ENCODE data around the gene RNF215.

RNF215 gene

DNA sequence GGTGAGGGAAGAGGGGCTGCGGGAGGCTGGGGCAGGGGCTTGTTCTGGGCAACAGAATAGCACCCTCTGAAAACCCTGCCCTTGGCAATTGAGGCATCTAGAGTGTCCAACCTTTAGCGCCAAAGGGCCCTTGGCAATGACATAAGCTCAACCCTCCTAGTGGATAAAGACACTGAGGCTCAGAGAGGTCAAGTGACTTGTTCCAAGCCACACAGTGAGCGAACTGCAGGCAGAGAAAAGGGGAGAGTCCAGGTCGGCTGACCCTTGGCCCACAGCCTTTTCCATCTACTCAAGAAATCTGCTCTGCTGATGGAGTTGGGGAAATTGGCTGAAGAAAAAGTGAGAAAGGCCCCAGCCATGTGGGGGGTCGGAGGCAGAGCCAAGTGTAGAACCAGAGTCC, 12.5 kb upstream of the RNF215 start:
- no peaks in the 10 kb centered on the region for H3K27me3 ChIP-seq (ENCODE audit: control insufficient read depth, insufficient read depth, low read length)
- H3K36me3 ChIP-seq (ENCODE audit: control insufficient read depth, insufficient read depth, low read length), result no peaks in the 10 kb centered on the region
- H3K4me3 ChIP-seq (ENCODE audit: low read length), result no peak overlapping the region
- H3K27ac ChIP-seq (ENCODE audit: low read depth, low read length), result no peak overlapping the region
- H3K4me1 ChIP-seq (ENCODE audit: control insufficient read depth, insufficient read depth, low read length), result peaks cover 3% of the 10 kb centered on the region
- H3K9ac ChIP-seq (ENCODE audit: low read length), result no peak overlapping the region

DNA sequence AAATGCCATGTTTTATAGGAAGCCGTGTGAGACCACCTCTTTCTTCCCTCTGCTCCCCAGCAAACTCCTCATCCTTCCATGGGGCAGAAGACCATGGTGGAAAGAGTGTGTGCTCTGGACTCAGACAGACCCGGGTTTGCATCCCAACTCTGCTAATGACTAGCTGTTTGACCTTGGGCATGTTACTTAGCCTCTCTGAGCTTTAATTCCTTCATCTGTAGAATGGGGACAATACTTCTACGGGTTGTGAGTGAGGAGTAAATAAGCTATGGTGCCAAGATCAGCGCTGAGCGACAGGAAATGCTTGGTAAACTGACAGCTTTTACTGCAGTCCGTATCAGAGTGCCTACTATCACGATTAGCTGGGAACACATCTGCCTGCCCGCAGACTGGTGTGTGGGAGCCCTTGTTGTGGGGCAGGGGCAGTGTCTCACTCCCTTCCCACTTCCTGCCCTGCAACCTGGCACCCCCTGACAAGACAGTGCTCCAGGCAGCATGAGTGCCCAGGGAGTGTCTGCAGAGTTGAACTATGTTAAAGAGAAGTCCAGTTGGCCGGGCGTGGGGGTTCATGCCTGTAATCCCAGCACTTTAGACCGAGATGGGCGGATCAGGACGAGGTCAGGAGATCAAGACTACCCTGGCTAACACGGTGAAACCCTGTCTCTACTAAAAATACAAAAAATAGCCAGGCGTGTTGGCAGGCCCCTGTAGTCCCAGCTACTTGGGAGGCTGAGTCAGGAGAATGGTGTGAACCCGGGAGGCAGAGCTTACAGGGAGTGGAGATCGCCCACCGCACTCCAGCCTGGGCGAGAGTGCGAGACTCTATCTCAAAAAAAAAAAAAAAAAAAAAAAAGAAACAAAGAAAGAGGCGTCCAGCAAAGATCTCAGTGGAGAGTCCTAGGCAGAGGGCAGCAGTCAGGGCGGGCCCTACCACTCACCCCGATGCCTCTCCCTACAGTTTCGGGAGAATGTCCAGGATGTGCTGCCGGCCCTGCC, 11.8 kb upstream of the RNF215 start:
- Histone ChIP-seq H3K27ac (ENCODE audit: low read depth, low read length) (no peak overlapping the region), H3K27me3 (ENCODE audit: control insufficient read depth, insufficient read depth, low read length) (no peaks in the 10 kb centered on the region), H3K4me1 (ENCODE audit: control insufficient read depth, insufficient read depth, low read length) (peaks cover 3% of the 10 kb centered on the region), H3K9ac (ENCODE audit: low read length) (no peak overlapping the region), H3K4me3 (ENCODE audit: low read length) (no peak overlapping the region), H3K36me3 (ENCODE audit: control insufficient read depth, insufficient read depth, low read length) (no peaks in the 10 kb centered on the region)

DNA sequence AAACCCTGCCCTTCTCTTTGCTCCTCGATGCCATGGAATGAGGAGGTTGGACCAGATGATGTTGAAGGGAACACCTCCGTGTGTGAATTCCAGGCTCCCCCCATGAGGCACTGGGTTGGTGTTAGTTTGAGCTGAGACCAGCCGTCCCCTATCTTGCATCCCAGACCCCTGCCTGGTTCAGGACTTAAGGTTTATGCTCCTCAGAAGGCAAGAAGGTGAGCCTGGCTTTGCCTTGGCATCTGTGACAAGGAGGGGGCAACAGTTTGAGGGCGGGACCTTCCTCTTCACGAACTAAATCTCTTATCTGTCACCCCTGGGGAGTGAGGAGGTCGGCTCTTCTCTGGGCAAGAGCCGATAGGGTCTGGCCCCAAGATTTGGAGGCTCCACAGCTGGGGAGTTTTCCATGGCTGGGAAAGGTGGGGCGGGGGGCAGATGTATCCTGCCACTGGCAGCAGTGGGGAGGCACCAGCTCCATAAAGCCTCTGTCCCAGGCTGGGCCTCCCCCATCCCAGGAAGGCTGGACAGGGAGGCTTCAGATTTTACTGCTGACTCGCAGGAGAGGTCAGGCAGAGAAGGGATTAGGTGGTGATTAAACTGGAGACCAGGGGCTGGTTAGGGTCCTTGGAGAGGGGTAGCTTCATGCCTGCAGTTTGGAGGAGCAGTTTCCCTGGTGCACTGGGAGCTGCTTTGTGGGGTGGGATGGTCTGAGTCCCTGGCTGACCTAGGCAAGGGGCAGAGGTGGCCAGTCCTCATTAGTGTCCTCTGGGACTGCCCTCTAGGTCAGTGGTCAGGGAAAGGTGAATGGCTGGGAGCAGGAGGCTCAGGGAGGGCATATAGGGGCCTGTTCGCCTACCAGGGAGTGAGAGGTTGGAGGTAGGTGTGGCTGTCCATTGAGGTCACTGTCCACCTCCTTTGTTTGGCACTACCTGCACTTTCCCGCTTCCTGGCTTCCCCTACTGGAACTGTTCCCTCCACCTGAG, 10.7 kb upstream of the RNF215 start:
- Histone ChIP-seq H3K27me3 (ENCODE audit: control insufficient read depth, insufficient read depth, low read length) (no peaks in the 10 kb centered on the region), H3K4me3 (ENCODE audit: low read length) (peak overlapping the region; percentile 61), H3K9ac (ENCODE audit: low read length) (no peak overlapping the region), H3K36me3 (ENCODE audit: control insufficient read depth, insufficient read depth, low read length) (no peaks in the 10 kb centered on the region), H3K27ac (ENCODE audit: low read depth, low read length) (no peak overlapping the region), H3K4me1 (ENCODE audit: control insufficient read depth, insufficient read depth, low read length) (peaks cover 3% of the 10 kb centered on the region)

DNA sequence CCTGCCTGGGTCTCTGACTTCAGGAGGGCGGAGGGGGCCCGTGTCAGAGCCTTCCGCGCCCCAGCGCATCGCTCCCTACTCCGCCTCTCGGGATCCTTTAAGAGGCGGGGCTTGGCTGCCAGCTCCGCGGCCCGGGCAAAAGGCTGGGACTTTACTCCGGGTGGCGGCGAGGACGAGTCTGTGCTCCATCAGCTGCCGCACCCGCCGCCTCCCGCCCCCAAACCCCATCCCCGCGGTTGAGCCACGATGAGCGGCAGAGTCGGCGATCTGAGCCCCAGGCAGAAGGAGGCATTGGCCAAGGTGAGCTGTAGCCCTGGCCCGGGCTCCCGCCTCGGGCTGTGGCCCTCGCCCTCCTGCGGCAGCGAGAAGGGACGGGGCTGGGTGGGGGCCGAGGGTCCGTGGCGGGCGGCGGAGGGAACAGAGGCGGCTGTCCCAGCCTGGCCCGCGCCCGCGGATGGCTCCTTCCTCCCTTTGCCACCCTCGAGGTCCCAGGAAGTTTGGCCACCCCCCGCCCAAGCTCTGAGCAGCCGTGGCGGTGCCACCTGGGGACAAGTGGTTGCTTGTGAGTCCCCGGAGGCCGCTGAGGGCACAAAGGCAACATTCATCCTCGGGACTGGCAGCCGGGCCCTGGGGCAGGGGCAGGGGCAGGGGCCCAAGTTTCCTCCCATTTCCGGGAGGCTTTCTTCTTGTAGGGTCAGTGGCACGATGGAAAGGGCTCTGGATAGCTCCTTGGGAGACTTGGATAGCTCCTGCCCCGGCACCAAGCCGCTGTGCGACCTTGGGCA, 9.9 kb upstream of the RNF215 start, which contains the start of gene SEC14L2:
Gene SEC14L2, plus strand, starts transcription at position 148 of the 785 bp plus-strand sequence. Its CDS starts 99 bp downstream, at position 247.
- Histone ChIP-seq H3K4me3 (ENCODE audit: low read length) (peak within 1 kb of the TSS; percentile 61), H3K9ac (ENCODE audit: low read length) (no peak within 1 kb of the TSS), H3K27me3 (ENCODE audit: control insufficient read depth, insufficient read depth, low read length) (no peaks in the 10 kb centered on the region), H3K27ac (ENCODE audit: low read depth, low read length) (no peak within 1 kb of the TSS), H3K4me1 (ENCODE audit: control insufficient read depth, insufficient read depth, low read length) (peaks cover 3% of the 10 kb centered on the region), H3K36me3 (ENCODE audit: control insufficient read depth, insufficient read depth, low read length) (no peaks in the 10 kb centered on the region)

DNA sequence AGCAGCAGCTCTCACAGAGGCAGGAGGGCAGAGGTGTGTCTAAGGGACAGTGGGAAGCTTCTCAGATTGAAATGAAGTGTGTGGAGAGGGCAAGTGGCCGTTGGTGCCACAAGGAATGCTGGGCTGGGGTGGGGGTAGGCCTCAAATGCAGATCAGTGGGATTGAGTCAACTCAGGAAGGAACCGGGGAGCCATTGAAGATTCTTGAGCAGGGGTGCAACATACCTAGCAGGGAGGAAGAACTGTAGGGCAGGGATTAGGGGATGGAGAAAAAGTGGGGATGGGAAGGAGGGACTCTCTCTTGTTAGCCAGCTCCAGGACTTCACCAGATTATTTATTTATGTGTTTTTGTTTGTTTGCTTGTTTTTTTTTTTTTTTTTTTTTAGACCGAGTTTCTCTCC, 6.7 kb upstream of the RNF215 start:
- H3K27ac ChIP-seq (ENCODE audit: low read depth, low read length), result no peak overlapping the region
- H3K4me3 ChIP-seq (ENCODE audit: low read length), result no peak overlapping the region
- H3K9ac ChIP-seq (ENCODE audit: low read length), result no peak overlapping the region
- H3K36me3 ChIP-seq (ENCODE audit: control insufficient read depth, insufficient read depth, low read length), result no peaks in the 10 kb centered on the region
- peaks cover 3% of the 10 kb centered on the region for H3K4me1 ChIP-seq (ENCODE audit: control insufficient read depth, insufficient read depth, low read length)
- H3K27me3 ChIP-seq (ENCODE audit: control insufficient read depth, insufficient read depth, low read length), result no peaks in the 10 kb centered on the region

DNA sequence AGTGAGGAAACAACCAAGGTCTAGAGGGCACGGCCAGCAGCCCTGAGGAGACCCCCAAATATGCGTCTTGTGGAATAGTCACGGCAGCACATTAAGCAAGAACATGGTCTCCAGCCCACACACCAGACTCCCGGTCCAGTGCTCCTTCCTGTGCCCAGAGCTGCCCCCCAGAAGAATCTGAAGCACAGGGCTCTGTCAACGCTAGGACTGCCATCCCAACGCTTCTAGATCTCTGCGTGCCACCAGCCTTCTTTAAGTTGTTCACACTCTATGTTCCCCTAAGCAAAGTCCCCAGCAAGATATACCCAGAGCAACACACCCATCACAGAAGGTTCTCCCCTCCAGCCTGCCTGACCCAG, 6.1 kb upstream of the RNF215 start:
- no peak overlapping the region for H3K9ac ChIP-seq (ENCODE audit: low read length)
- peaks cover 3% of the 10 kb centered on the region for H3K4me1 ChIP-seq (ENCODE audit: control insufficient read depth, insufficient read depth, low read length)
- H3K4me3 ChIP-seq (ENCODE audit: low read length), result no peak overlapping the region
- H3K36me3 ChIP-seq (ENCODE audit: control insufficient read depth, insufficient read depth, low read length), result no peaks in the 10 kb centered on the region
- no peak overlapping the region for H3K27ac ChIP-seq (ENCODE audit: low read depth, low read length)
- no peaks in the 10 kb centered on the region for H3K27me3 ChIP-seq (ENCODE audit: control insufficient read depth, insufficient read depth, low read length)

DNA sequence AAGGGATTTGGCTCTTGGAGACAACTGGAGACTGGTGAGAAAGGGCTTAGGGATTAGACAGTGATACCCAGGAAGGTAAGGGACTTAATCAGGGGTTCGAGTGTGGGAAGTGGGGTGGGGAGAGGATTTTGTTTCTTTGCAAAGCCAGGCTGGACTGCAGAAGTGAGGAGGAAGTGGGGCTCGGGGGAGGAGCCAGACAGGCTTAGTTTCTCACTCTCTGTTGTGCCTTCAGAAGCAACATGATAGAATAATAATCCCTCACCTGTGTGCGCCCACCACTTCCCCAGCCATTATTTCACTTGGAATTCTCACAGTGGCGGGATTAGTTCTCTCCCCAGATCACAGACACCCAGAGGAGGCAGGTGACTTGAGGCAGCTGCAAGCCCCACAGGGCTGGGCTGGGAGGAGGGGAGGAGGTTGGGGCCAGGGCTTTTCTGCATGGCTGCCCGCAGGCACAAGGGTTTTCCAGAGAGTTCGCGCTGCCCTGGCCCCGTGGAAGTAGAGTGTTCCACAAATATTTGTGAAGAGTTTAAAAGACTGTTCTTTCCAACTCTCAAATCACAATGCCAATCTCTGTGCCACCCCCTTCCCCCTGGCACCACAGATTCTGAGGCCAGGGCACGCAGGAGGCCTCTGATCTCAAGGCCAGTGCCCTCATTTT, 5.6 kb upstream of the RNF215 start:
- H3K4me1 ChIP-seq (ENCODE audit: control insufficient read depth, insufficient read depth, low read length), result peaks cover 3% of the 10 kb centered on the region
- no peaks in the 10 kb centered on the region for H3K27me3 ChIP-seq (ENCODE audit: control insufficient read depth, insufficient read depth, low read length)
- no peak overlapping the region for H3K27ac ChIP-seq (ENCODE audit: low read depth, low read length)
- H3K9ac ChIP-seq (ENCODE audit: low read length), result no peak overlapping the region
- no peak overlapping the region for H3K4me3 ChIP-seq (ENCODE audit: low read length)
- no peaks in the 10 kb centered on the region for H3K36me3 ChIP-seq (ENCODE audit: control insufficient read depth, insufficient read depth, low read length)

DNA sequence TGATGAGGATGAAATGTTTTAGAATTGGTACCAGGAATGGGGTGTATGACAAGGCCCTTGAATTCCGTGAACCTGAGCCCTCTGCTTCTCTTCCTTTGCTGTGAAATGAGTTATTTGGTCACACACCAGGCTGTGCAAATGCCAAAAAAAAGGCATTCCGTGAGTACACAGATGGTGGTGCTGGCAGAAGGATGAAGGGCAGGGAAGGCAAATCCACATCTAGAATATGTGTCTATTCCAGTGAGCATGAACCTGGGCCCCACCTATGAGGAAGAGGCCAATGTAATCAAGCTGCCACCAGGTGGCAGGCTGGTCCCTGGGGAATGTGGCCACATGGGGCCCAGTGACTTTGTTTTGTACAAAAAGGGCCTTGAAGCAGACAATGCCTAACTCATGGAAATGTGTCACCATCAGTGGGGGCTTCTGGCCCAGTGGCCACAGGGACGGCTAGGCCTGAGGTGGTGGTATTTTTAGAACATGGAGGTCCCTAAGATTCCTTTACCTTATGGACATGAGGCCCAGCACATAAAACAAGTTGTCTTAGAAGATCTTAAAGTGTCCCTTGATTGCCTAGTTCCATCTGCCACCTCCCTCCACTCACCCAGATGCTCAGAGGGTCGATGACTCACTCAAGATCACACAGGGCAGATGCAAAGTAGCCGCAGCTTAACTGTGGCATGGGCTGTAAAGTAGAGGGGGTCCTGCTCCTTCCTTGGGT, 3.9 kb upstream of the RNF215 start:
- H3K27ac ChIP-seq (ENCODE audit: low read depth, low read length), result no peak overlapping the region
- H3K4me1 ChIP-seq (ENCODE audit: control insufficient read depth, insufficient read depth, low read length), result peaks cover 5% of the 10 kb centered on the region
- H3K36me3 ChIP-seq (ENCODE audit: control insufficient read depth, insufficient read depth, low read length), result no peaks in the 10 kb centered on the region
- H3K4me3 ChIP-seq (ENCODE audit: low read length), result no peak overlapping the region
- H3K27me3 ChIP-seq (ENCODE audit: control insufficient read depth, insufficient read depth, low read length), result no peaks in the 10 kb centered on the region
- H3K9ac ChIP-seq (ENCODE audit: low read length), result no peak overlapping the region

DNA sequence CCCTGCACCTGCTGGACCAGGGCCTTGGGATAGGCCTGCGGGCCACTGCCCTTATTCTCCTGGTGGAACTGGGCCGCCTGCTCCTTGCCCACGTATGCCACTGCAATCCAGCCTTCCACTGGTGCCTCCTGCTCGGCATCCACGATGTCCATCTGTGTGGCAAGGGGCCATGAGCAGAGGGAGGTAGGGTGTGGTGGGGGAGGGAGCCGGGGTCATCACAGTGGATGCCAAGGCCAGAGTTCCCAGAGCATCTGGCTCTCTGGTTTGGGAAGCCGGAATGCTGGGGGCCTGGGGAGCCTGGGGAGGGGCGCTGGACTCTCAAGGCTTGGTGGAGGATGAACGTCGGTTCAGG, 627 bp downstream of the RNF215 start:
- peak overlapping the region; percentile 57 for H3K9ac ChIP-seq (ENCODE audit: low read length)
- peaks cover 6% of the 10 kb centered on the region for H3K4me1 ChIP-seq (ENCODE audit: control insufficient read depth, insufficient read depth, low read length)
- H3K36me3 ChIP-seq (ENCODE audit: control insufficient read depth, insufficient read depth, low read length), result peaks cover 2% of the 10 kb centered on the region
- H3K27ac ChIP-seq (ENCODE audit: low read depth, low read length), result peak overlapping the region; percentile 16
- H3K27me3 ChIP-seq (ENCODE audit: control insufficient read depth, insufficient read depth, low read length), result no peaks in the 10 kb centered on the region
- H3K4me3 ChIP-seq (ENCODE audit: low read length), result peak overlapping the region; percentile 78

DNA sequence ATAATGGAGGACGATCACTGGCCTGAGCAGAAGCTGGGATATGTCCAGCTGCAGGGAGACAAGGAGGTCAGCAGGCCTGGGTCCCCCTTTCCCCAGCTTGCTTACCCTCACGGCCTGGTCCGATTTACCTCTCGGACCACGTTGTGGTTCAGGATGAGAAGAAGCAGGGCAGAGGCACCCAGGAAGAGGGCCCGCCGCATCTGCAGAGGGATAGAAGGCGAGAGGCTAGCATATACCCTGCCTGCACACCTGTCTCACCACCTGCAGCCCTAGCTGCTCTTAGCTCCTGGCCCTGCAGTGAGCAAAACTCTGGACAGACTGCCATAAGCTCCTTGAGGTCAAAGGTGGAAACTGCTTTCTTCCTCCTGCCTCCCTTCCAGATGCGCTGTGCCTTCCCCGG, 1.3 kb downstream of the RNF215 start:
- no peaks in the 10 kb centered on the region for H3K27me3 ChIP-seq (ENCODE audit: control insufficient read depth, insufficient read depth, low read length)
- H3K4me3 ChIP-seq (ENCODE audit: low read length), result peak overlapping the region; percentile 78
- H3K9ac ChIP-seq (ENCODE audit: low read length), result no peak overlapping the region
- H3K27ac ChIP-seq (ENCODE audit: low read depth, low read length), result no peak overlapping the region
- H3K4me1 ChIP-seq (ENCODE audit: control insufficient read depth, insufficient read depth, low read length), result peaks cover 6% of the 10 kb centered on the region
- peaks cover 2% of the 10 kb centered on the region for H3K36me3 ChIP-seq (ENCODE audit: control insufficient read depth, insufficient read depth, low read length)

DNA sequence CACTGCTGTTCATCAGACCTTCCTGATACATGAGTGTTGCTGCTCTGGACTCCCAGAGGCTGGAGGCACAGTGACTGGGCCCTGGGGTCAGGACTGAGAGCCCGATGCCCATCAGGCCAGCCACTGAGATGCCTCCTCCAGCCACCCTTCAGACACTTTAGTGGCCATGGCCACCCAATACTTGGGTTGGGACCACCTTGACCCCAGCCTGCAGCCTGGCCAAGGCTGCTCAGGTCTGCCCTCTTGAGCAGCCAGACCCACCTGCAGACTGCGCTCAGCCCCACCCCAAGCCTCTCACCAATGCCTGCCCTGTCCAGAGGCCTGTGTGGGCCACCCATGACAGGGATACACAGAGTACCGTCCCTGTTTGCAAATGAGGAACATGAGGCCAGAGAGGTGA, 4.2 kb downstream of the RNF215 start:
- H3K9ac ChIP-seq (ENCODE audit: low read length), result no peak overlapping the region
- no peaks in the 10 kb centered on the region for H3K27me3 ChIP-seq (ENCODE audit: control insufficient read depth, insufficient read depth, low read length)
- no peak overlapping the region for H3K27ac ChIP-seq (ENCODE audit: low read depth, low read length)
- H3K4me3 ChIP-seq (ENCODE audit: low read length), result no peak overlapping the region
- peaks cover 2% of the 10 kb centered on the region for H3K36me3 ChIP-seq (ENCODE audit: control insufficient read depth, insufficient read depth, low read length)
- H3K4me1 ChIP-seq (ENCODE audit: control insufficient read depth, insufficient read depth, low read length), result peaks cover 6% of the 10 kb centered on the region
